ENCODE results near the gene TPGS2. TPM values are rescaled to one million over a fixed set of nuclear protein-coding genes. Genes with fewer than 3 reads are reported as not detected.

The TPGS2 gene
- total RNA-seq, 4 donors from 2014 or later = 32.1 to 87.9 (median 58.2) TPM

DNA sequence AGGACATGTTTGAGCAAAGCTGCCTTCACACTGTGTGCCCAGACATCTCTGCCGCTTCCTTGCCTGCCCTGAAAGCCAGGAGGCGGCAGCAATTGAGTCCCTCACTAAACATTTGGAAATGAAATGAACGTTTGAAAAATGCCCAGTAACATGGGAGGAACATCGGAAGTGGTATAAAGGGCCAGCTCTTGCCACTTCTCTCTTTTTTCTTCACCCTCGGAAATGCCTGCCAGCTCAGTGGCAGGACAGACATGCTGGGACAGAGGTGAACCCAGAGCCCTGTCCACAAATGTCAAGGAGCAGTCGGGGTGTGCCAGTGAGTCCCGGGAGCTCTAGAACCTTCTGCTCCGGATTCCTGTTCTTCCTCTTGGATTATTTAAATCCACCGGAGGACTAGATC lies 46.1 kb downstream of the TPGS2 start:
- H3K36me3 ChIP-seq = no peaks in the 10 kb centered on the region
- DNase-seq = no peak
- no peaks in the 10 kb centered on the region for H3K4me1 ChIP-seq
- no peak overlapping the region for H3K4me3 ChIP-seq
- no peak for TF ChIP-seq POLR2A (IDR thresholded peaks at IDR 0.05)
- TF ChIP-seq, protein P1, sequence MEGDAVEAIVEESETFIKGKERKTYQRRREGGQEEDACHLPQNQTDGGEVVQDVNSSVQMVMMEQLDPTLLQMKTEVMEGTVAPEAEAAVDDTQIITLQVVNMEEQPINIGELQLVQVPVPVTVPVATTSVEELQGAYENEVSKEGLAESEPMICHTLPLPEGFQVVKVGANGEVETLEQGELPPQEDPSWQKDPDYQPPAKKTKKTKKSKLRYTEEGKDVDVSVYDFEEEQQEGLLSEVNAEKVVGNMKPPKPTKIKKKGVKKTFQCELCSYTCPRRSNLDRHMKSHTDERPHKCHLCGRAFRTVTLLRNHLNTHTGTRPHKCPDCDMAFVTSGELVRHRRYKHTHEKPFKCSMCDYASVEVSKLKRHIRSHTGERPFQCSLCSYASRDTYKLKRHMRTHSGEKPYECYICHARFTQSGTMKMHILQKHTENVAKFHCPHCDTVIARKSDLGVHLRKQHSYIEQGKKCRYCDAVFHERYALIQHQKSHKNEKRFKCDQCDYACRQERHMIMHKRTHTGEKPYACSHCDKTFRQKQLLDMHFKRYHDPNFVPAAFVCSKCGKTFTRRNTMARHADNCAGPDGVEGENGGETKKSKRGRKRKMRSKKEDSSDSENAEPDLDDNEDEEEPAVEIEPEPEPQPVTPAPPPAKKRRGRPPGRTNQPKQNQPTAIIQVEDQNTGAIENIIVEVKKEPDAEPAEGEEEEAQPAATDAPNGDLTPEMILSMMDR (IDR thresholded peaks at IDR 0.05) = no peak
- H3K27ac ChIP-seq = no peak overlapping the region
- no peaks in the 10 kb centered on the region for H3K27me3 ChIP-seq
- H3K9me3 ChIP-seq = no peaks in the 10 kb centered on the region

DNA sequence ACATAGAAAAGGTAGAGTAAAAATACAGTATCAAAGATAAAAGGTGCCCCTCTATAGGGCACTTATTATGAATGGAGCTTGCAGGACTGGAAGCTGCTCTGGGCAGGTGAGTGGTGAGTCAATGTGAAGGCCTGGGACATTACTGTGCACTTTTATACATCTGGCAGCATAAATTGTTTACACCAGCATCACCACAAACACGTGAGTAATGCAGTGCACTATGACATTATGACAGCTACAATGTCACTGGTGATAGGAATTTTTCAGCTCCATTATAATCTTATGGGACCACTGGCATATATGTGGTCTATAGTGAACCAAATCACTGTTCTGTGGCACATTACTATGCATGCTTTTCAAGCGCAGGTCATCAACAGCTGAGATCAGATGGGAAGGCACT lies 48.1 kb downstream of the TPGS2 start:
- no peaks in the 10 kb centered on the region for H3K4me1 ChIP-seq
- TF ChIP-seq POLR2A (IDR thresholded peaks at IDR 0.05) = no peak
- TF ChIP-seq, protein P1 (IDR thresholded peaks at IDR 0.05) = no peak
- no peak for DNase-seq

DNA sequence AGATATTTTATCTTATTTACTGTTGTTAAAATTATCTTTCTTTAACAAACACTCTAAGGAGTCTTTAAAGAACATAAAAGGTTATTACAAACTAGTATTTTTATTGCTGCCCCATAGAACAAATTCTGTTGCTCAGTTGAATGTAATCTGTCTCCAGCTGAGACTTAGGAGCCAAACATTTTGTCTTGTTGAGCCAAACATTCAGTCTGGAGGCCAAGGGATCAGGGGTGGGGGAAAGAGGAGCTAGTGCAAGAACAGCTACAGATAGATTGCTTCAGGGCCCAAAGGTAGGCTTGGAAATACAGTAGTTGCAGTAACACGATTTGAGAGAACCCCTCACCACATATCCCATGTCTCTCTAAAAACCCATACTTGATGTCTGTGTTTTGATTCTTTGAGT lies 51.2 kb downstream of the TPGS2 start:
- no peaks in the 10 kb centered on the region for H3K36me3 ChIP-seq
- no peak for DNase-seq
- no peak for TF ChIP-seq POLR2A (IDR thresholded peaks at IDR 0.05)
- TF ChIP-seq, protein P1 (IDR thresholded peaks at IDR 0.05) = no peak
- H3K4me3 ChIP-seq = no peak overlapping the region
- no peak overlapping the region for H3K27ac ChIP-seq
- H3K4me1 ChIP-seq = no peaks in the 10 kb centered on the region
- no peaks in the 10 kb centered on the region for H3K9me3 ChIP-seq
- no peaks in the 10 kb centered on the region for H3K27me3 ChIP-seq

More for the DNA sequence above, 48.1 kb downstream of the TPGS2 start:
- Histone ChIP-seq H3K4me3 (no peak overlapping the region), H3K27ac (no peak overlapping the region), H3K27me3 (no peaks in the 10 kb centered on the region), H3K9me3 (no peaks in the 10 kb centered on the region), H3K36me3 (no peaks in the 10 kb centered on the region)

DNA sequence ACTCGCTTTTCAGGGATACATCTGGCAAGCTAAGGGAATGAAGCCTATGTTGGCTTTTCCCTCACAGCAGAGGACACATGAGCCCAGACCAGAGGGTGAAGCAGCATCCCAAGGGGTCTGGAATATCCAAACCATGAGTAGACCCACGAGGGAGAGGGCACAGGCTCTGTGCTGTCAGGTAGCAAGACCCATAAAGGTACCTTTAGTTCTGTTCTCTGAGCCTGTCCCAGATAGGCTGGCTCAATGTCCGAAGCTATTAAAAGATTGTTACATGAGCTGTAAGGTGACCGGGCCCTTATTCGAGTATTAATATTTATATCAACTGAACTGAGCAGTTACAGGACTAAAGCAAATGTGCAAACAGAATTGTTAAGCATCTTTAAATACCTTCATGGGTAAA lies 52.2 kb downstream of the TPGS2 start:
- Histone ChIP-seq H3K4me1 (no peaks in the 10 kb centered on the region), H3K9me3 (no peaks in the 10 kb centered on the region), H3K4me3 (no peak overlapping the region), H3K27me3 (no peaks in the 10 kb centered on the region), H3K27ac (no peak overlapping the region), H3K36me3 (no peaks in the 10 kb centered on the region)
- TF ChIP-seq POLR2A (IDR thresholded peaks at IDR 0.05) = no peak
- TF ChIP-seq, protein P1 (IDR thresholded peaks at IDR 0.05) = no peak
- DNase-seq = no peak

DNA sequence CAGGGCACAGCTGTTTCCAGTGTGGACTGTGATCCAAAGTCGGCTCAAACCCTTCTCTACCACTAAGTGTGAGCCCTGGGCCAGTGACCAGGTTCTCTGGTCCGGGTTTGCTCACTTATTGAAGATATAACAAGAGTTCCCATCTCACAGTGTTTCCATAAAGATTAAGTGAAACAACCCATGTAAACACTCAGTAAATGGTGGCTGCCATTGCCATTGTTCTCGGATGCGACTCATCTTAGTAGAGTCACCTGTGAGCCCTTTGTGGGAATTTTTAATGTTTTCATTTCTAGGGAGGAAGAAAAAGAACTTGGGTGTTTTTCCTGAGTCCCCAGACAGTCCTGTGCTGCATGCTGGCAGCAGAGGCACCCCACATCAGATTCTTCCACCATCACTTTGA lies 53.4 kb downstream of the TPGS2 start:
- H3K4me1 ChIP-seq = no peaks in the 10 kb centered on the region
- H3K27me3 ChIP-seq = no peaks in the 10 kb centered on the region
- TF ChIP-seq, protein P1 (IDR thresholded peaks at IDR 0.05) = no peak
- no peak for TF ChIP-seq POLR2A (IDR thresholded peaks at IDR 0.05)
- DNase-seq = no peak
- no peaks in the 10 kb centered on the region for H3K36me3 ChIP-seq
- no peaks in the 10 kb centered on the region for H3K9me3 ChIP-seq
- no peak overlapping the region for H3K27ac ChIP-seq
- no peak overlapping the region for H3K4me3 ChIP-seq

DNA sequence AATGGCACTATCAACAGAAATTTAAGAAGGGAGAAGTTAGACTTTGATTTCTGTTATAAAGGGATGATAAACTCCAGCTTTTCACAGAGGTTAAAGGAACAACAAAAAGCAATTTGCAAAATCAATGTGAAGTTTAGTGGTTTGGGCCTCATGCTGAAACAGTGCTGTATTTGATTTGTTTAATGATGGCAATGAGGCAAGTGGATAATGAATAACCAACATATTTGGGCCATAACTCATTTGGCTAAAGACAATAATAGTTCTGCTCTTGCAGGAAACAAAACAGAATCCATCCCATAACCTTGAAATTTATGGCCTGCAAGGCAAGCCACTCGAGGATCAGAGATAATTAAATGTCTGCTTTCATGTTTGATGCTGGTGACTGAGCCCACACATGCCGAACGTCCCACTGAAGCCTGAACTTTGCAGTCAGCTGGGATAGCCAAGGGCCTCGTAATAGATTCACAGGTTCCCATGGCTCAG lies 56.5 kb downstream of the TPGS2 start:
- Histone ChIP-seq H3K4me3 (no peak overlapping the region), H3K27me3 (no peaks in the 10 kb centered on the region), H3K4me1 (no peaks in the 10 kb centered on the region), H3K9me3 (no peaks in the 10 kb centered on the region), H3K36me3 (no peaks in the 10 kb centered on the region), H3K27ac (no peak overlapping the region)
- TF ChIP-seq, protein P1 (IDR thresholded peaks at IDR 0.05) = no peak
- TF ChIP-seq POLR2A (IDR thresholded peaks at IDR 0.05) = no peak
- DNase-seq = no peak

Measured in Peyer's patch (tissue), 4 donors.